ENCODE data around the gene THSD1.
"Not testable (repeated sequence)": the region's sequence is repeated elsewhere in the genome, so short reads cannot be mapped to it uniquely, and the experiment has no call there.

The THSD1 gene

GRCh38 chr13:52399708-52400107 lies 6.3 kb downstream of the THSD1 start:
- H3K27me3 Mint-ChIP-seq, result peaks cover 35 to 48% of the 10 kb centered on the region in 2 donors
- ATAC-seq (replicated peaks) (no peak), DNase-seq (no peak)
- H3K4me1 Mint-ChIP-seq (ENCODE audit: low read depth in 2 of 2), result peaks cover 3 to 6% of the 10 kb centered on the region in 2 donors
- no peaks in the 10 kb centered on the region for H3K9me3 Mint-ChIP-seq
- H3K4me3 Mint-ChIP-seq, result no peak overlapping the region
- no peak overlapping the region for H3K27ac Mint-ChIP-seq
- H3K36me3 Mint-ChIP-seq (ENCODE audit: insufficient read depth), result no peaks in the 10 kb centered on the region

- no peaks in the 10 kb centered on the region for H3K9me3 Mint-ChIP-seq
- no peak overlapping the region for H3K27ac Mint-ChIP-seq
- H3K27me3 Mint-ChIP-seq, result peaks cover 32 to 47% of the 10 kb centered on the region in 2 donors
- H3K4me1 Mint-ChIP-seq (ENCODE audit: low read depth in 2 of 2), result no peaks in the 10 kb centered on the region
- ATAC-seq (replicated peaks), result no peak
- H3K4me3 Mint-ChIP-seq, result no peak overlapping the region
- H3K36me3 Mint-ChIP-seq (ENCODE audit: insufficient read depth), result no peaks in the 10 kb centered on the region
- DNase-seq, result no peak
These were observed 6.9 kb downstream of the THSD1 start for GRCh38 chr13:52399046-52399445.

- Mint-ChIP-seq H3K4me3 (no peak overlapping the region), H3K36me3 (ENCODE audit: insufficient read depth) (no peaks in the 10 kb centered on the region), H3K4me1 (ENCODE audit: low read depth in 2 of 2) (no peaks in the 10 kb centered on the region), H3K27me3 (peaks cover 16 to 31% of the 10 kb centered on the region in 2 donors), H3K27ac (no peak overlapping the region), H3K9me3 (no peaks in the 10 kb centered on the region)
- no peak for DNase-seq
- no peak for ATAC-seq (replicated peaks)
These were observed 10.3 kb downstream of the THSD1 start for GRCh38 chr13:52395704-52396103.

GRCh38 chr13:52394586-52394985 lies 11.4 kb downstream of the THSD1 start:
- Mint-ChIP-seq H3K9me3 (no peaks in the 10 kb centered on the region), H3K27ac (no peak overlapping the region), H3K4me3 (no peak overlapping the region), H3K27me3 (peaks cover 16 to 23% of the 10 kb centered on the region in 2 donors), H3K4me1 (ENCODE audit: low read depth in 2 of 2) (no peaks in the 10 kb centered on the region), H3K36me3 (ENCODE audit: insufficient read depth) (no peaks in the 10 kb centered on the region)
- no peak for ATAC-seq (replicated peaks)
- no peak for DNase-seq

GRCh38 chr13:52393572-52394357 lies 12.2 kb downstream of the THSD1 start:
- Mint-ChIP-seq H3K27ac (no peak overlapping the region), H3K36me3 (ENCODE audit: insufficient read depth) (no peaks in the 10 kb centered on the region), H3K4me1 (ENCODE audit: low read depth in 2 of 2) (no peaks in the 10 kb centered on the region), H3K4me3 (no peak overlapping the region), H3K27me3 (peaks cover 16 to 22% of the 10 kb centered on the region in 2 donors), H3K9me3 (no peaks in the 10 kb centered on the region)
- no peak for ATAC-seq (replicated peaks)
- DNase-seq, result no peak

- H3K27me3 Mint-ChIP-seq, result no peaks in the 10 kb centered on the region
- H3K4me3 Mint-ChIP-seq, result no peak overlapping the region
- H3K9me3 Mint-ChIP-seq, result no peaks in the 10 kb centered on the region
- no peak for DNase-seq
- ATAC-seq (replicated peaks), result no peak
- no peaks in the 10 kb centered on the region for H3K4me1 Mint-ChIP-seq (ENCODE audit: low read depth in 2 of 2)
- no peak overlapping the region for H3K27ac Mint-ChIP-seq
- H3K36me3 Mint-ChIP-seq (ENCODE audit: insufficient read depth), result no peaks in the 10 kb centered on the region
These were observed 18.3 kb downstream of the THSD1 start for GRCh38 chr13:52387721-52388120.

GRCh38 chr13:52385870-52386269 lies 20.1 kb downstream of the THSD1 start:
- ATAC-seq (replicated peaks), result no peak

GRCh38 chr13:52383366-52383765 lies 22.6 kb downstream of the THSD1 start:
- no peaks in the 10 kb centered on the region for H3K36me3 Mint-ChIP-seq (ENCODE audit: insufficient read depth)
- H3K4me1 Mint-ChIP-seq (ENCODE audit: low read depth in 2 of 2), result no peaks in the 10 kb centered on the region
- DNase-seq (no peak), ATAC-seq (replicated peaks) (no peak)
- no peak overlapping the region for H3K27ac Mint-ChIP-seq
- no peak overlapping the region for H3K4me3 Mint-ChIP-seq
- no peaks in the 10 kb centered on the region for H3K9me3 Mint-ChIP-seq
- no peaks in the 10 kb centered on the region for H3K27me3 Mint-ChIP-seq

More at GRCh38 chr13:52385870-52386269, 20.1 kb downstream of the THSD1 start:
- Mint-ChIP-seq H3K27ac (no peak overlapping the region), H3K27me3 (no peaks in the 10 kb centered on the region), H3K4me3 (no peak overlapping the region), H3K4me1 (ENCODE audit: low read depth in 2 of 2) (no peaks in the 10 kb centered on the region), H3K9me3 (no peaks in the 10 kb centered on the region), H3K36me3 (ENCODE audit: insufficient read depth) (no peaks in the 10 kb centered on the region)
- DNase-seq, result no peak

GRCh38 chr13:52378312-52378711 lies 27.7 kb downstream of the THSD1 start:
- ATAC-seq (replicated peaks) (no peak), DNase-seq (no peak)
- Mint-ChIP-seq H3K4me3 (no peak overlapping the region), H3K27me3 (no peaks in the 10 kb centered on the region), H3K9me3 (no peaks in the 10 kb centered on the region), H3K36me3 (ENCODE audit: insufficient read depth) (no peaks in the 10 kb centered on the region), H3K27ac (no peak overlapping the region), H3K4me1 (ENCODE audit: low read depth in 2 of 2) (no peaks in the 10 kb centered on the region)

GRCh38 chr13:52377898-52378297 lies 28.1 kb downstream of the THSD1 start:
- Mint-ChIP-seq H3K9me3 (no peaks in the 10 kb centered on the region), H3K4me3 (no peak overlapping the region), H3K36me3 (ENCODE audit: insufficient read depth) (no peaks in the 10 kb centered on the region), H3K4me1 (ENCODE audit: low read depth in 2 of 2) (no peaks in the 10 kb centered on the region), H3K27ac (no peak overlapping the region), H3K27me3 (no peaks in the 10 kb centered on the region)
- no peak for ATAC-seq (replicated peaks)
- no peak for DNase-seq

- DNase-seq (no peak), ATAC-seq (replicated peaks) (no peak)
- Mint-ChIP-seq H3K9me3 (no peaks in the 10 kb centered on the region), H3K27ac (no peak overlapping the region), H3K27me3 (no peaks in the 10 kb centered on the region), H3K36me3 (ENCODE audit: insufficient read depth) (no peaks in the 10 kb centered on the region), H3K4me1 (ENCODE audit: low read depth in 2 of 2) (no peaks in the 10 kb centered on the region), H3K4me3 (no peak overlapping the region)
These were observed 31.0 kb downstream of the THSD1 start for GRCh38 chr13:52374873-52375411.

GRCh38 chr13:52374389-52374788 lies 31.6 kb downstream of the THSD1 start:
- Mint-ChIP-seq H3K4me1 (ENCODE audit: low read depth in 2 of 2) (no peaks in the 10 kb centered on the region), H3K36me3 (ENCODE audit: insufficient read depth) (no peaks in the 10 kb centered on the region), H3K27me3 (no peaks in the 10 kb centered on the region), H3K4me3 (no peak overlapping the region), H3K27ac (no peak overlapping the region), H3K9me3 (no peaks in the 10 kb centered on the region)
- no peak for ATAC-seq (replicated peaks)
- no peak for DNase-seq

GRCh38 chr13:52373277-52373676 lies 32.7 kb downstream of the THSD1 start:
- ATAC-seq (replicated peaks); H3K36me3 Mint-ChIP-seq (ENCODE audit: insufficient read depth); DNase-seq: not testable (repeated sequence)

GRCh38 chr13:52371736-52372247 lies 34.2 kb downstream of the THSD1 start:
- no peak overlapping the region for H3K27ac Mint-ChIP-seq
- ATAC-seq (replicated peaks), result no peak
- no peaks in the 10 kb centered on the region for H3K4me1 Mint-ChIP-seq (ENCODE audit: low read depth in 2 of 2)
- H3K27me3 Mint-ChIP-seq, result no peaks in the 10 kb centered on the region
- DNase-seq, result no peak
- H3K36me3 Mint-ChIP-seq (ENCODE audit: insufficient read depth), result no peaks in the 10 kb centered on the region
- no peaks in the 10 kb centered on the region for H3K9me3 Mint-ChIP-seq
- H3K4me3 Mint-ChIP-seq, result no peak overlapping the region

More at GRCh38 chr13:52373277-52373676, 32.7 kb downstream of the THSD1 start:
- H3K27ac Mint-ChIP-seq; H3K4me3 Mint-ChIP-seq; H3K27me3 Mint-ChIP-seq; H3K9me3 Mint-ChIP-seq; H3K4me1 Mint-ChIP-seq (ENCODE audit: low read depth in 2 of 2): not testable (repeated sequence)
